IPS DF 6.9 (cell line): ENCODE measurements around the gene TIPARP.
"Not testable (repeated sequence)": the region's sequence is repeated elsewhere in the genome, so short reads cannot be mapped to it uniquely, and the experiment has no call there.

Experiments
- DNase-seq: peaks from one replicate; pipeline ENCODE4 v3.0.0-alpha.2; 2013; ENCODE audit warnings: low read depth, low spot score
- H3K27ac ChIP-seq: one replicate; pipeline ENCODE4 v1.5.1; 2013; ENCODE audit warnings: low read length, control low read depth
- H3K27me3 ChIP-seq: 2 replicates; pipeline ENCODE4 v1.6.1; 2013; ENCODE audit warnings: mild to moderate bottlenecking, low read length; ENCODE audit not compliant: control insufficient read depth, insufficient read depth
- H3K36me3 ChIP-seq: 2 replicates; pipeline ENCODE4 v1.6.1; 2013; ENCODE audit warnings: low read length; ENCODE audit not compliant: control insufficient read depth, insufficient read depth
- H3K4me1 ChIP-seq: 2 replicates; pipeline ENCODE4 v1.6.1; 2013; ENCODE audit warnings: low read length; ENCODE audit not compliant: control insufficient read depth, insufficient read depth
- H3K4me3 ChIP-seq: 2 replicates; pipeline ENCODE4 v1.5.1; 2013; ENCODE audit warnings: mild to moderate bottlenecking, low read length
- H3K9me3 ChIP-seq: 2 replicates; pipeline ENCODE4 v1.6.1; 2013; ENCODE audit warnings: low read length, inconsistent platforms; ENCODE audit not compliant: control insufficient read depth, insufficient read depth
- WGBS: extraction: QIAGEN DNeasy Blood & Tissue Kit; methylation state at CpG from one replicate; pipeline ENCODE4 v1.1.7; 2013; ENCODE audit warnings: mixed read lengths, missing lambda C conversion rate; ENCODE audit not compliant: insufficient read length, insufficient coverage; 5-methylcytosine and 5-hydroxymethylcytosine counted together

TIPARP gene

DNA sequence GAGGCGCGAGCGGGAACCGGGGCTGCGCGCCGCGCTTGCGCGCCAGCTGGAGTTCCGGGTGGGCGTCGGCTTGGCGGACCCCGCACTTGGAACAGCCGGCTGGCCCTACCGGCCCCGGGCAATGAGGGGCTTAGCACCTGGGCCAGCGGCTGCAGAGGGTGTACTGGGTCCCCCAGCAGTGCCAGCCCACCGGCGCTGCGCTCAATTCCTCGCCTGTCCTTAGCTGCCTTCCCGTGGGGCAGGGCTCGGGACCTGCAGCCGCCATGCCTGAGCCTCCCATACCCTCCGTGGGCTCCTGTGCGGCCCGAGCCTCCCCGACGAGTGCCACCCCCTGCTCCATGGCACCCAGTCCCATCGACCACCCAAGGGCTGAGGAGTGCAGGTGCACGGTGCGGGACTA is 66.2 kb downstream of the TIPARP start:
- not testable (repeated sequence) for H3K36me3 ChIP-seq, H3K4me3 ChIP-seq, H3K27me3 ChIP-seq, DNase-seq, H3K4me1 ChIP-seq, H3K27ac ChIP-seq, H3K9me3 ChIP-seq
- WGBS: no CpG with 5 or more reads among the region's 34 CpGs

DNA sequence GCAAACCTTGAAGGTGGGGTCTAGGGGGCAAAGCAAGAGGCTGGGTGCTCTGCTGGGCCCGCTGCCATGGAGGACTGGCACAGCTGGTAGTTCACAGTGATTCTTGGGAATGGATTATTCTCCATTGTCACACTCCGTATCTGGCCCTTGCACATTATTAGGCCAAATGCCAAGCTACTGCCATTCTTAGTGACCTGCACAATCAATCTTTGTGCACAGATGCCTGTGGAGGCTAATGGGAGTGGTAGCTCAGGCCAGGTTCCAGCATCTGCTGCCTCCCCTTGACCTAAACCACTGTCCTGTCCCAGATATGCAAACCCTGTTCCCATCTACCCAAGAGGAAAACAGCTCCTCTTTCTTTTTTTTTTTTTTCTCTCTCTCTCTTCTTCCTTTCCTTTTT is 67.5 kb downstream of the TIPARP start:
- DNase-seq: no peak
- Histone ChIP-seq H3K9me3 (no peaks in the 10 kb centered on the region), H3K36me3 (no peaks in the 10 kb centered on the region), H3K4me1 (no peaks in the 10 kb centered on the region), H3K27ac (no peak overlapping the region), H3K27me3 (no peaks in the 10 kb centered on the region), H3K4me3 (no peak overlapping the region)
- WGBS: no CpG with 5 or more reads among the region's 2 CpGs

DNA sequence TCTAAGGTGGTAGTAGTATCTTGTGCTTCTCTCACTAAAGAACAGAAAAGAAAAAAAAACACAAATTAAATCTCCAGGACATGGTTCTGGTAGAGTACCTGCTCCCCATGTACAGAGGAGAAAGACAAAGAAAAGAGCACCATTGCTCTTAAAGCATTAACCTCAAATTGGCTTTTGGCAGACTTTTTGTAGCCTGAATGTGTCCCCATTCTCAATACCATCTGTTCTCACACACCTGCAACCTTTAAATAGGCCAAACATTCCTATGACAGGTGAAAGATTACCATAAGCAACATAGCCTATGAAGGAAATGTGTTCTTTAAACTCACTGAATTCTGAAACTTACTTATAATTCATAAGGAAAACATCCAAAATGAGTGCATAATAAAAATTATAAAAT is 68.0 kb downstream of the TIPARP start:
- no peak for DNase-seq
- Histone ChIP-seq H3K27ac (no peak overlapping the region), H3K9me3 (no peaks in the 10 kb centered on the region), H3K36me3 (no peaks in the 10 kb centered on the region), H3K27me3 (no peaks in the 10 kb centered on the region), H3K4me3 (no peak overlapping the region), H3K4me1 (no peaks in the 10 kb centered on the region)

DNA sequence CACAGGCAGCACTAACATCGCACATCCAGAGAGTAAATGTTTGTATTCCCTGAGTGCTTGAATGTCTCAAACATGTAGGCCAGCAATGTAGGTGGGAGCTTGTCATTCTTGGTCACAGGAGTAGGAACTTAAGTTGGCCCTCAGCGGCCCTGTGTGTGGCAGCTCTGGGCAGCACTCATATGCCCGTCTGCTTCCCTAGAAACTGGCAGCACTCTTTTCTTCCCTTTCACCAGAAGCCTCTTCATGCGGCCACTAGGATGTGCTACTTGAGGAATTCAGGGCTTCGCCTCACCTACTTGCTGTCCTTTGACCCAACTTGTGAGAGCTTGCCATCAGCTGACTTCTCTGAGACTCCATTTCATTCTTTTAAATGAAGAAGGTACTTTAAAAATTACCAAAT is 69.5 kb downstream of the TIPARP start:
- WGBS: no CpG with 5 or more reads among the region's 5 CpGs
- Histone ChIP-seq H3K4me1 (no peaks in the 10 kb centered on the region), H3K36me3 (no peaks in the 10 kb centered on the region), H3K27me3 (no peaks in the 10 kb centered on the region), H3K4me3 (no peak overlapping the region), H3K9me3 (no peaks in the 10 kb centered on the region), H3K27ac (no peak overlapping the region)
- no peak for DNase-seq

DNA sequence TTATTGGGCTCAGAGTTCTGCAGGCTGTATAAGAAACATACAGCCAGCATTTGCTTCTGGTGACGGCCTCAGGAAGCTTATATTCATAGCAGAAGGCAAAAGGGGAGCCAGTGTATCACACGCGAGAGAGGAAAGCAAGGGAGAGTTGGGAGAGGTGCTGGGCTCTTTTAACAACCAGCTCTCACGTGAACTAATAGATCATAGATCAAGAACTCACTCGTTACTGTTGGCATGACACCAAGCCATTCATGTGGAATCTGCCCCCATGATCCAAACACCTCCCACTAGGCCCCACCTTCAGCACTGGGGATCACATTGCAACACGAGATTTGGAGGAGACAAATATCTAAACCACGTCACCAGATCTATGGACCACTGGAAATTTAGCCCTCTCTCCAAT is 70.2 kb downstream of the TIPARP start:
- Histone ChIP-seq H3K4me1 (no peaks in the 10 kb centered on the region), H3K36me3 (no peaks in the 10 kb centered on the region), H3K4me3 (no peak overlapping the region), H3K27ac (no peak overlapping the region), H3K9me3 (no peaks in the 10 kb centered on the region), H3K27me3 (no peaks in the 10 kb centered on the region)
- no CpG with 5 or more reads among the region's 7 CpGs for WGBS
- DNase-seq: no peak

DNA sequence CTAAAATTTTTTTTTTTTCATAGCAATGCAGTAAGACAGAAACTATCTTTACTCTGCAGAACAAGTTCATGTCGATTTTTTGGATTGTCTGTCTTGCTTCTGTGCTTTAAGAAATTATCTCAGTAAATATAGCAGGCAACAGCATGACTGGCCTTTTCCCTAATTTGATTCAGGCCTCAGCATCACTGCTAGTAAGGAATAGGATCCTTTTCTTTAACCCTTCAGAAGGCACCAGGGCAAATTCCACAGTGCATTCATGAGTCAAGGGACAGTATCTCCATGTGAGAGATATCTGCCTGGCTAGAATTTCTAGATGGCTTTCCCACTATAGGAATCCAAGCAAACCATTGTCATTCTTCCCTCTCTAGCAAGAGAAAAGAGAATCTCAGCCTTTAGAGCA is 71.4 kb downstream of the TIPARP start:
- Histone ChIP-seq H3K9me3 (no peaks in the 10 kb centered on the region), H3K36me3 (no peaks in the 10 kb centered on the region), H3K4me1 (peaks cover 6% of the 10 kb centered on the region; the same call in 1 of the 2 replicates), H3K27me3 (no peaks in the 10 kb centered on the region), H3K27ac (no peak overlapping the region), H3K4me3 (no peak overlapping the region)
- WGBS: no CpG with 5 or more reads among the region's 1 CpG
- no peak for DNase-seq

DNA sequence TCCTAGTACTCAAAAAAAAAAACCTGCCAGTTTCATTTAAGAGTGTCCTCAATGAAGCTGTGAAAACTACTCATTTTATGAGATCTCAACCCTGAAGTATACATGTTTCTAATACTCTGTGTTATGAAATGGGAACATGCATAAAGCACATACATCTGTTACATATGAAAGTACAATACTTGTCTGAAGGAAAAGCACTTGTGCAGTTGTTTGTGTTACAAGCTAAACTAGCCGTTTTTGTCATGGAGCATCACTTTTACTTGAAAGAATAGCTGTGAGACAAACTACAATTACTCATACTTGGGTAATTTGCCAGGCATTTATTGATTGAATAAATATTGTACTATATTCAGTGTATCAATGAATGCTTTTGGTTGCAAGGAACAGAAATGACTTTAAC is 72.7 kb downstream of the TIPARP start:
- Histone ChIP-seq H3K27ac (no peak overlapping the region), H3K36me3 (no peaks in the 10 kb centered on the region), H3K4me3 (no peak overlapping the region), H3K4me1 (peaks cover 6% of the 10 kb centered on the region; the same call in 1 of the 2 replicates), H3K27me3 (no peaks in the 10 kb centered on the region), H3K9me3 (no peaks in the 10 kb centered on the region)
- no CpG with 5 or more reads among the region's 1 CpG for WGBS
- DNase-seq: no peak

DNA sequence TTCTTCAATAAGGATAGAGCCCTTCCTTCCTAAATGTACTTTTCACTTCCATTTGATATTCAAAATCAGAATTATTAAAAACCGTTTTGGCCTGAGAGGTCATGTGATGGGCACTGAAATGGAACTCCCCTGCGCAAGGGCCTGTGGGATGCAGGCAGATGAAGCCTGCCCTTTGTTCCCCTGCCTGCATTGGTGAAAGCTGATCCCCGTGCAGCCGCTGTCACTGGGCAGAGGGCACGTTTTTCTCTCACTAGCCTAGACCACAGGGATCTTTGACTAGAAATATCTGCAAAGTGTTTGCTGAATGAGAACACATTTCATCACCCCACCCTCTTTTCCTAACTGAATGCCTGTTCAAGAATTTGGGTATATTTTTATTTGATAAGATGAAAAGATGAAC is 74.9 kb downstream of the TIPARP start:
- DNase-seq: no peak
- Histone ChIP-seq H3K4me3 (no peak overlapping the region), H3K4me1 (peaks cover 6% of the 10 kb centered on the region; the same call in 1 of the 2 replicates), H3K36me3 (no peaks in the 10 kb centered on the region), H3K27ac (no peak overlapping the region), H3K27me3 (no peaks in the 10 kb centered on the region), H3K9me3 (no peaks in the 10 kb centered on the region)
- WGBS: no CpG with 5 or more reads among the region's 5 CpGs

DNA sequence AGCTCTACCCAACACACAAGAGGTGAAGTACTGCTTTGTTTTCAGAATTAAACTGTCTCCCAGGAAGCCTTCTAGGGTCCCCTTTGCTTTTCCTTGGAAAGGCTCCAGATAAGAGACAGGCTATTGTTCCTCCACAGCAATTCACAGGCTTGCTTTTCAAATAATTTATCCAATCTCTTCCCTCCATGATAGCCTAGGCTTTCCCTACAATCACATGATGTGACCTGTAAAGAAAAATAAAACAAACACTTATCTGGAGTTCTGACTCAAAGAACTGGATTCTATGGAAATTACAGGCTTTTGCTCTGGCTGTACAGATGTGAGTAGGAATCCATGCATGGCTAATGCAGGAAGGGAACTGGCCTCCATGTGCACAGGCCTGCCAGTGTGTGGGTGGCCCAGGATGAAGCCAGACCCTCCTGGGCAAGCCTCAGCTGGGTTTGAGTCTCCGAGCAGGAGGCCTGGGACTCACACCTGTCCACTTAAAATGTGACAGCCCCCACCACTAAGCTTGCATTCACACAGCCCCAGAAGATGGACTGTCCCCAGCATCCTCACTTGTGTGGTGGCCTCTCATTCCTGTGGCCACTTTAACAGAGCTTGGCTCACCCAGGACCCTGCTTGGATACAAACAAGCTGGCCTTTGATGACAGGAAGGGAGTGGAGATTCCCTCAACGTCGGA is 75.9 kb downstream of the TIPARP start:
- Histone ChIP-seq H3K27me3 (no peaks in the 10 kb centered on the region), H3K9me3 (no peaks in the 10 kb centered on the region), H3K4me1 (peaks cover 6% of the 10 kb centered on the region; the same call in 1 of the 2 replicates), H3K27ac (no peak overlapping the region), H3K4me3 (no peak overlapping the region), H3K36me3 (no peaks in the 10 kb centered on the region)
- DNase-seq: no peak
- no CpG with 5 or more reads among the region's 3 CpGs for WGBS

DNA sequence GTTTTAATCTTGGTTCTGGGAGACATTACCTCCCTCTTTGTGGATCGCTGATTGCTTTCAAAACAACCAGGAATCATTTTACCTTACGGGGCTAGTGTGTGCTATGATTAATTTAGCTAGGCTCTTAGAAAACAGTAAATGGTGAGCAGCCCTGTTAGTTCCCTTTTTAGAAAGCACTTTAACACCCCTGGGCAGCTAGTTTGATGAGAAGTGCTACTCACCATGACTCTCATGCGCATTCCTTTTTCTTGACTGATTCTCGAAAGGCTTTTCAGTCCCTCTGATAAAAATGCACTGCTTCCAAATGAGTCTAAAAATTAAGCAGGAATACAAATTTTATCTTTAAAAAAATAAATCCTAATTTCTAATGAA is 76.5 kb downstream of the TIPARP start:
- DNase-seq: no peak
- no CpG with 5 or more reads among the region's 4 CpGs for WGBS
- Histone ChIP-seq H3K36me3 (no peaks in the 10 kb centered on the region), H3K9me3 (no peaks in the 10 kb centered on the region), H3K27me3 (no peaks in the 10 kb centered on the region), H3K4me1 (peaks cover 6% of the 10 kb centered on the region; the same call in 1 of the 2 replicates), H3K27ac (no peak overlapping the region), H3K4me3 (no peak overlapping the region)

DNA sequence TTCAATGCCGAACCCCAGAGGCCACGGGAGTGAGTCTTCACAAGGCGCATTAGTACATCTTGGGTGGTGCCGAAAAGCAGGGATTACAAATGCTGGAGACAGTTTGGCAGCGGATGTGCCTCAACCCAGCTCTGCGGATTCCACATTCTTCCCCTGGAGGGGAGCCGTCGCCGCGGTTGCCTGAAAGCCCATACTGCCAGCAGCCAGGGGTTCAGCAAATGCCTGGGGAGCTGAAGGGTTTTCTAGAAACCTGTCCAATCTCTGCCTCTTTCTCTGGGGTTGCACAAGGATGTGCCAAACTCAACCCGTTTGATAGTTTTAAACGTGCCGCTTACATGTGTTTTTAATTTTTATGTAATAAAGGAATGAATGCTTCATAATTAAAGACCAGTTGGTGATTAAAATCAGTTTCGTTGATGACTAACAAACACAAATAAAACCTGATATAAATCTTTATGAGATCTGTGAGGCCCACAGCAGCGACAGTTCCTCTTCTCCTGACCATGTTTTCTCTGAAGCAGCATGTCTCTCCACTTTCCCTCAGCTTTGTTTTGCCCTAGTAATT is 77.2 kb downstream of the TIPARP start:
- no peaks in the 10 kb centered on the region for H3K9me3 ChIP-seq
- peaks cover 6% of the 10 kb centered on the region; the same call in 1 of the 2 replicates for H3K4me1 ChIP-seq
- no peak overlapping the region for H3K4me3 ChIP-seq
- no peak overlapping the region for H3K27ac ChIP-seq
- H3K36me3 ChIP-seq: no peaks in the 10 kb centered on the region
- peak; percentile 58 for DNase-seq
- no peaks in the 10 kb centered on the region for H3K27me3 ChIP-seq
- WGBS: no CpG with 5 or more reads among the region's 15 CpGs
